ENCODE data around the gene PRKN.

- TF ChIP-seq CTCF (conservative IDR thresholded peaks at IDR 0.05; ENCODE audit: low read depth, low read length) = no peak
- TF ChIP-seq EZH2 (IDR thresholded peaks at IDR 0.05; ENCODE audit: borderline replicate concordance, low read depth, low read length, poor library complexity, severe bottlenecking) = no peak
Observed at GRCh38 chr6:162463576-162463975, 264.0 kb downstream of the PRKN start.

Data from A673 (cell line).